Lower lobe of right lung (tissue), 2 donors: ENCODE data around the gene RASAL2. TPM values are rescaled to one million over a fixed set of nuclear protein-coding genes. Genes with fewer than 3 reads are reported as not detected.

Experiments
- ATAC-seq, 2 donors: fragments of 200-7000 bp; cut with Tn5 transposase; one replicate each; pipeline ENCODE4 v1.9.1; 2020 to 2022; ENCODE audit warnings: mild to moderate bottlenecking in 2 of 2, moderate library complexity in 2 of 2
- DNase-seq: peaks from one replicate; pipeline ENCODE4 v3.0.0-alpha.2; 2020
- H3K27ac ChIP-seq: fragments of 200-600 bp; one replicate; pipeline ENCODE4 v1.8.0; 2022
- H3K27me3 ChIP-seq: fragments of 200-600 bp; one replicate; pipeline ENCODE4 v1.8.0; 2022; ENCODE audit warnings: low read depth
- H3K36me3 ChIP-seq: fragments of 200-600 bp; one replicate; pipeline ENCODE4 v1.8.0; 2022; ENCODE audit warnings: mild to moderate bottlenecking
- H3K4me1 ChIP-seq: fragments of 200-600 bp; one replicate; pipeline ENCODE4 v1.8.0; 2022
- H3K4me3 ChIP-seq: fragments of 200-600 bp; one replicate; pipeline ENCODE4 v1.8.0; 2022; ENCODE audit warnings: mild to moderate bottlenecking
- H3K9me3 ChIP-seq: fragments of 200-600 bp; one replicate; pipeline ENCODE4 v1.8.0; 2022
- intact Hi-C: fragments of 100-400 bp; cut with DNase I; formaldehyde crosslinking; loops from one replicate; pipeline ENCODE4 v1.11.0; 2022
- long read RNA-seq: library from polyadenylated mRNA; unstranded; transcript quantifications from one replicate; pipeline ENCODE4 v2.0.0, GENCODE V29; 2021
- total RNA-seq: library from RNA; stranded (reverse); fragmentation: NEBNext Ultra II Directional; extraction: Animal tissue kit (Norgen Biotek cat#: 25700); gene quantifications from one replicate; pipeline ENCODE4 v1.2.1, GENCODE V29; 2021
- TF ChIP-seq, protein P1 (sequence below): fragments of 200-600 bp; IDR thresholded peaks from one replicate; pipeline ENCODE4 v1.8.0; 2022; ENCODE audit warnings: antibody characterized with exemption, mild to moderate bottlenecking
- donor health status: DM: no; HTN: yes; CAD: no; lungs with severe emphysema.

RASAL2 gene
- 48.3 TPM for total RNA-seq
- long read RNA-seq, full-length matches to known transcripts: 2 of 47 reads
- long read RNA-seq, partial matches to known transcripts: 23 of 47 reads
- long read RNA-seq, other reads (novel, unspliced or antisense): 22 of 47 reads

DNA sequence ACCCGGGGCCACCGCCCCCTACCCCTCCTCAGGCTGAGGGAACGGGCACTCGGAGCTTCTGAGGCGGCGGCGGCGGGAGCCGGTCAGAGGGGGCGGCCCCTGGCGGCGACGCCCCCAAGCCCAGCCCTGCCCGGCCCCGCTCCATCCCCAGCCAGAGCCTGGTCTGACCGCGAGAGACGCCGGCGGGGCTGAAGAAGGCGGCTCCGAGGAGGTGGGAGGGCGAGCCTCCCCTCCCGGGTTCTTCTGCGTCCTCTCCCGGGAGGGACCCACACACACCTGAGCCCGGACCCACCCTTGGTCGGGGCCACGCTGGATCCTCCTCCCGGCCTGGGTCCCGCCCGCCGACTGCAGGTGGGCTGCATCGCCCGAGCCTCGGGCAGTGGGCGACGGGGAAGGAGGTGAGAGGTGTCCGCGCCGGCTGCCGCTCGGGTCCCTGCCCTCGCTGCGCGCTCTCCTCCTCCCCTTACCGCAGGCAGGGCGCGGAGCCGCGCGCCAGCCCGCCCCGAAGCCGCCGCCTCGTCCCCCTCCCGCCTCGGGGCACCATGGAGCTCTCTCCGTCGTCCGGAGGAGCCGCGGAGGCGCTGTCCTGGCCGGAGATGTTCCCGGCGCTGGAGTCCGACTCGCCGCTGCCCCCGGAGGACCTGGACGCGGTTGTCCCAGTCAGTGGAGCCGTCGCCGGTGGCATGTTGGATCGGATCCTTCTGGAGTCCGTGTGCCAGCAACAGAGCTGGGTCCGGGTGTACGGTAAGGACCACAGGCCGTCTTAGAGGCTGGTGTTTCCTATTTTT is at the start of gene RASAL2:
Gene RASAL2, plus strand, starts transcription at position 154 of the 788 bp plus-strand sequence. Its CDS starts 389 bp downstream, at position 543.
- no peaks in the 10 kb centered on the region for H3K36me3 ChIP-seq
- peak within 1 kb of the TSS; percentile 97 for H3K4me3 ChIP-seq
- peaks cover 49% of the 10 kb centered on the region for H3K4me1 ChIP-seq
- H3K27ac ChIP-seq: peak within 1 kb of the TSS; percentile 89
- DNase-seq (peak; percentile 77), ATAC-seq (peak; percentile 85 to 90)
- intact Hi-C loops: no loop called here
- no peaks in the 10 kb centered on the region for H3K9me3 ChIP-seq
- H3K27me3 ChIP-seq: no peaks in the 10 kb centered on the region
- TF ChIP-seq, protein P1, sequence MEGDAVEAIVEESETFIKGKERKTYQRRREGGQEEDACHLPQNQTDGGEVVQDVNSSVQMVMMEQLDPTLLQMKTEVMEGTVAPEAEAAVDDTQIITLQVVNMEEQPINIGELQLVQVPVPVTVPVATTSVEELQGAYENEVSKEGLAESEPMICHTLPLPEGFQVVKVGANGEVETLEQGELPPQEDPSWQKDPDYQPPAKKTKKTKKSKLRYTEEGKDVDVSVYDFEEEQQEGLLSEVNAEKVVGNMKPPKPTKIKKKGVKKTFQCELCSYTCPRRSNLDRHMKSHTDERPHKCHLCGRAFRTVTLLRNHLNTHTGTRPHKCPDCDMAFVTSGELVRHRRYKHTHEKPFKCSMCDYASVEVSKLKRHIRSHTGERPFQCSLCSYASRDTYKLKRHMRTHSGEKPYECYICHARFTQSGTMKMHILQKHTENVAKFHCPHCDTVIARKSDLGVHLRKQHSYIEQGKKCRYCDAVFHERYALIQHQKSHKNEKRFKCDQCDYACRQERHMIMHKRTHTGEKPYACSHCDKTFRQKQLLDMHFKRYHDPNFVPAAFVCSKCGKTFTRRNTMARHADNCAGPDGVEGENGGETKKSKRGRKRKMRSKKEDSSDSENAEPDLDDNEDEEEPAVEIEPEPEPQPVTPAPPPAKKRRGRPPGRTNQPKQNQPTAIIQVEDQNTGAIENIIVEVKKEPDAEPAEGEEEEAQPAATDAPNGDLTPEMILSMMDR: peak; percentile 16

- H3K36me3 ChIP-seq: no peaks in the 10 kb centered on the region
- H3K4me3 ChIP-seq: no peak overlapping the region
- H3K4me1 ChIP-seq: peaks cover 3% of the 10 kb centered on the region
- H3K27me3 ChIP-seq: no peaks in the 10 kb centered on the region
- ATAC-seq: no peak
- no peaks in the 10 kb centered on the region for H3K9me3 ChIP-seq
- H3K27ac ChIP-seq: no peak overlapping the region
- no peak for DNase-seq
- TF ChIP-seq, protein P1: no peak
- intact Hi-C loops: no loop called here
Measured at GRCh38 chr1:178046591-178047270, 47.2 kb upstream of the RASAL2 start.

DNA sequence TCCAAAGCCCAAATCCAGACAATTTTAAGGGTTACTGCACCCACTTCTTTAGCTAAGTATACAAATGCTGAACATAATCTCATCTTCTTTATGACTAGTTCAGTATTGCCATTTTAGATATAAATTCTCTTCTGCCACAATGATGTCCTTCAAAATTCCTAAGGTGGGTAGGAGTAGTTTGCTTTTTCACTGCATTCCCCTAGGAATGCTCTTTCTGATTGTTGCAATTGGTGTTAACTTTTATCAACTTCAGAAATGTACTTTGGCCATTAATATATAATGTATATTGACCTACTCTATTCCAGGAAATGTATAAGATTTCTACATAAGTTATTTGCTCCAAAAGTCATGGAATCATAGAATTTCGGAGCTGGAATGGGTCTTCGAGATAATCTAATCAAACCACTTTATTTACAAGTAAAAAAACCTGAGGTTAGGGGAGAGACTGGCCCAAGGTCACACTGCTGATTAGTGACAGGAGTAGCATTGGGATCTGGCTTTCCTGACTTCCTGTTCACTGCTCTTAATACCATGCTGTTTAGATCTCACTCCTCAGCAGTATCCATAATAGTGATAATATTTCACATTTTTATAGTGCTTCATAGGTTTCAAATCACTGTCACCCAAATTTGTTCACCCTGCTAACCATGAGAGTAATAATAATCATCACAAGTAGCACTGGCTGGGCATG is 46.4 kb upstream of the RASAL2 start:
- intact Hi-C loops: no loop called here
- Histone ChIP-seq H3K9me3 (no peaks in the 10 kb centered on the region), H3K4me1 (peaks cover 4% of the 10 kb centered on the region), H3K4me3 (no peak overlapping the region), H3K27me3 (no peaks in the 10 kb centered on the region), H3K27ac (no peak overlapping the region), H3K36me3 (no peaks in the 10 kb centered on the region)
- DNase-seq (no peak), ATAC-seq (no peak)
- TF ChIP-seq, protein P1: no peak

GRCh38 chr1:178048426-178048825 is 45.5 kb upstream of the RASAL2 start:
- ATAC-seq (no peak), DNase-seq (no peak)
- intact Hi-C loops: no loop called here
- Histone ChIP-seq H3K4me3 (no peak overlapping the region), H3K36me3 (no peaks in the 10 kb centered on the region), H3K4me1 (peaks cover 9% of the 10 kb centered on the region), H3K27me3 (no peaks in the 10 kb centered on the region), H3K27ac (no peak overlapping the region), H3K9me3 (no peaks in the 10 kb centered on the region)
- TF ChIP-seq, protein P1: no peak

DNA sequence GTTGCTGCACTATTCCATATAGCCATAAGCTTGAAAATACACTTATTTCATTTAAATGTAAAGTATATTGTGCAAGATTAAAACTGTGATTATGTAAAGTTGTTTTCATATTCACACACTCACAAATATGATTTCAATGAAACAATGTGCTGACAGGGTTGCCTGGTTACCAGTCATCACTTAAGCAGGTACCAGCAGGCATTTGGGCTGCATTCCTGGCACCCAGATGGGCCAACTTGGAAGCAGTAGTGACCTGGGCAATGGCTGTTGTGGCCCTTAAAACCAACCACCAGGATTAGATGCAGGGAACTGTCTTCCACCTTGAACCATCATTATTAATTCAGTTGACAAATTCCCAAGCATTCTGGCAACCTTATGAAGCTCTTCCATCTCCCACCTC is 45.0 kb upstream of the RASAL2 start:
- intact Hi-C loops: no loop called here
- no peaks in the 10 kb centered on the region for H3K9me3 ChIP-seq
- H3K4me3 ChIP-seq: no peak overlapping the region
- DNase-seq (no peak), ATAC-seq (no peak)
- no peak overlapping the region for H3K27ac ChIP-seq
- H3K4me1 ChIP-seq: peaks cover 9% of the 10 kb centered on the region
- TF ChIP-seq, protein P1: no peak
- H3K36me3 ChIP-seq: no peaks in the 10 kb centered on the region
- H3K27me3 ChIP-seq: no peaks in the 10 kb centered on the region
